ENCODE results near the gene PTAFR.

- TF ChIP-seq CTCF (IDR thresholded peaks at IDR 0.05; ENCODE audit: insufficient read depth, low read length) (peak; percentile 15), POLR2AphosphoS5 (IDR thresholded peaks at IDR 0.05; ENCODE audit: low read depth) (no peak), GABPA (IDR thresholded peaks at IDR 0.05; ENCODE audit: low read depth) (no peak), SPI1 (IDR thresholded peaks at IDR 0.05; ENCODE audit: borderline replicate concordance, low read depth) (peak; percentile 17; the same call in 1 of the 2 replicates)
- TF ChIP-seq, protein P1, sequence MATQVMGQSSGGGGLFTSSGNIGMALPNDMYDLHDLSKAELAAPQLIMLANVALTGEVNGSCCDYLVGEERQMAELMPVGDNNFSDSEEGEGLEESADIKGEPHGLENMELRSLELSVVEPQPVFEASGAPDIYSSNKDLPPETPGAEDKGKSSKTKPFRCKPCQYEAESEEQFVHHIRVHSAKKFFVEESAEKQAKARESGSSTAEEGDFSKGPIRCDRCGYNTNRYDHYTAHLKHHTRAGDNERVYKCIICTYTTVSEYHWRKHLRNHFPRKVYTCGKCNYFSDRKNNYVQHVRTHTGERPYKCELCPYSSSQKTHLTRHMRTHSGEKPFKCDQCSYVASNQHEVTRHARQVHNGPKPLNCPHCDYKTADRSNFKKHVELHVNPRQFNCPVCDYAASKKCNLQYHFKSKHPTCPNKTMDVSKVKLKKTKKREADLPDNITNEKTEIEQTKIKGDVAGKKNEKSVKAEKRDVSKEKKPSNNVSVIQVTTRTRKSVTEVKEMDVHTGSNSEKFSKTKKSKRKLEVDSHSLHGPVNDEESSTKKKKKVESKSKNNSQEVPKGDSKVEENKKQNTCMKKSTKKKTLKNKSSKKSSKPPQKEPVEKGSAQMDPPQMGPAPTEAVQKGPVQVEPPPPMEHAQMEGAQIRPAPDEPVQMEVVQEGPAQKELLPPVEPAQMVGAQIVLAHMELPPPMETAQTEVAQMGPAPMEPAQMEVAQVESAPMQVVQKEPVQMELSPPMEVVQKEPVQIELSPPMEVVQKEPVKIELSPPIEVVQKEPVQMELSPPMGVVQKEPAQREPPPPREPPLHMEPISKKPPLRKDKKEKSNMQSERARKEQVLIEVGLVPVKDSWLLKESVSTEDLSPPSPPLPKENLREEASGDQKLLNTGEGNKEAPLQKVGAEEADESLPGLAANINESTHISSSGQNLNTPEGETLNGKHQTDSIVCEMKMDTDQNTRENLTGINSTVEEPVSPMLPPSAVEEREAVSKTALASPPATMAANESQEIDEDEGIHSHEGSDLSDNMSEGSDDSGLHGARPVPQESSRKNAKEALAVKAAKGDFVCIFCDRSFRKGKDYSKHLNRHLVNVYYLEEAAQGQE (IDR thresholded peaks at IDR 0.05; ENCODE audit: insufficient replicate concordance, low read depth), result no peak
These were observed 63.9 kb downstream of the PTAFR start for GRCh38 chr1:28112388-28113241.
